ENCODE measurements around the gene TRIM45.

DNA sequence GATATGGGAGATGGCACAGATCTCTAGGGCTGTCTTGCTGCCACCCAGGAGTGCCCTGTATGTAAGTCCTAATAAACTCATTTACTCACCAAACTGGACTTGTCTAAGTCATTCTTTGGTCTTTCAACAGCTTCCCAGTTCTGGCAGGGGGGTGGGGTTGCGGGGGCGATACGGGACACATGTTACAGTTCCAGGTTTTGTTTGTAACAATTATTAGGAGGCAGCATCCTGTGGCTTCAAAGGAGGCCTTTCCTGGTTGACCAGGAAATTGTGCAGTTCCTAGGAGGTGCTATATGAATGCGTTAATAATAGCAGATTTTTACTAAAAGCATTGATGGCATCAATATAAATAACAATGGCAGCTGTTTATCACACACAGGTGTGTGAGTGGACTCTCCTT is 42.7 kb upstream of the TRIM45 start:
- TF ChIP-seq, protein P1, sequence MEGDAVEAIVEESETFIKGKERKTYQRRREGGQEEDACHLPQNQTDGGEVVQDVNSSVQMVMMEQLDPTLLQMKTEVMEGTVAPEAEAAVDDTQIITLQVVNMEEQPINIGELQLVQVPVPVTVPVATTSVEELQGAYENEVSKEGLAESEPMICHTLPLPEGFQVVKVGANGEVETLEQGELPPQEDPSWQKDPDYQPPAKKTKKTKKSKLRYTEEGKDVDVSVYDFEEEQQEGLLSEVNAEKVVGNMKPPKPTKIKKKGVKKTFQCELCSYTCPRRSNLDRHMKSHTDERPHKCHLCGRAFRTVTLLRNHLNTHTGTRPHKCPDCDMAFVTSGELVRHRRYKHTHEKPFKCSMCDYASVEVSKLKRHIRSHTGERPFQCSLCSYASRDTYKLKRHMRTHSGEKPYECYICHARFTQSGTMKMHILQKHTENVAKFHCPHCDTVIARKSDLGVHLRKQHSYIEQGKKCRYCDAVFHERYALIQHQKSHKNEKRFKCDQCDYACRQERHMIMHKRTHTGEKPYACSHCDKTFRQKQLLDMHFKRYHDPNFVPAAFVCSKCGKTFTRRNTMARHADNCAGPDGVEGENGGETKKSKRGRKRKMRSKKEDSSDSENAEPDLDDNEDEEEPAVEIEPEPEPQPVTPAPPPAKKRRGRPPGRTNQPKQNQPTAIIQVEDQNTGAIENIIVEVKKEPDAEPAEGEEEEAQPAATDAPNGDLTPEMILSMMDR (IDR thresholded peaks at IDR 0.05) = no peak
- TF ChIP-seq POLR2A (IDR thresholded peaks at IDR 0.05) = no peak

All from upper lobe of left lung (tissue), 4 donors.